Mucosa of rectum (tissue), 2 donors: ENCODE measurements around the gene POU3F3.

ENCODE experiments used
- H3K27ac ChIP-seq, 2 donors: one replicate each; pipeline ENCODE4 v1.7.0; 2013; ENCODE audit warnings: inconsistent platforms in 2 of 2, low read depth in 2 of 2, low read length in 2 of 2
- H3K27me3 ChIP-seq, 2 donors: one replicate each; pipeline ENCODE4 v1.7.0; 2013; ENCODE audit warnings: low read length in 2 of 2; ENCODE audit not compliant: control insufficient read depth in 2 of 2, insufficient read depth in 2 of 2
- H3K36me3 ChIP-seq, 2 donors: one replicate each; pipeline ENCODE4 v1.7.0; 2013; ENCODE audit warnings: low read length in 2 of 2; ENCODE audit not compliant: control insufficient read depth in 2 of 2, insufficient read depth in 2 of 2
- H3K4me1 ChIP-seq, 2 donors: one replicate each; pipeline ENCODE4 v1.7.0; 2013; ENCODE audit warnings: low read length in 2 of 2, mild to moderate bottlenecking in 1 of 2; ENCODE audit not compliant: control insufficient read depth in 2 of 2, insufficient read depth in 2 of 2
- H3K4me3 ChIP-seq, 2 donors: one replicate each; pipeline ENCODE4 v1.7.0; 2013; ENCODE audit warnings: low read length in 2 of 2
- H3K9ac ChIP-seq, 2 donors: one replicate each; pipeline ENCODE4 v1.7.0; 2013; ENCODE audit warnings: low read length in 2 of 2, low read depth in 1 of 2, mild to moderate bottlenecking in 1 of 2
- H3K9me3 ChIP-seq, 2 donors: one replicate each; pipeline ENCODE4 v1.7.0; 2013; ENCODE audit warnings: low read length in 2 of 2; ENCODE audit not compliant: control insufficient read depth in 2 of 2
- donor health status: healthy.
- donor health status: Normal muscosa, but diverticular disease.

Gene POU3F3

DNA sequence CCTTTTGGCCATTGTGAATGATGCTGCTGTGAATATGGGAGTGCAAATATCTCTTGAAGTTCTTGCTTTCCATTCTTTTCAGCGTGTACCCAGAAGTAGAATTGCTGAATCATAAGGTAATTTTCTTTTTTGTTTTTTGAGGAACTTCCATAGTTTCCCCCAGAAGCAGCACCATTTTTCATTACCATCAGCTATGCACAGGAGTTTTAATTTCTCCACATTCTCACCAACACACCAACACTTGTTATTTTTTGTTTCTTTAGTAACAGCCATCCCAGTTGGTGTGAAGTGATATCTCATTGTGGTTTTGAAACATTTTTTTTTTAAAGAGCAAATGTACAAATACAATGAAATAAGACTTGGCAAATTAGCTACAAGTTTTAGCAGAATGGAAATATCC, 21.3 kb downstream of the POU3F3 start:
- Histone ChIP-seq H3K27me3 (peaks cover 36 to 47% of the 10 kb centered on the region in 2 donors), H3K4me1 (peaks cover 3 to 4% of the 10 kb centered on the region in 2 donors), H3K9ac (no peak overlapping the region), H3K9me3 (no peaks in the 10 kb centered on the region), H3K4me3 (no peak overlapping the region), H3K36me3 (no peaks in the 10 kb centered on the region), H3K27ac (no peak overlapping the region)

GRCh38 chr2:104876606-104877570, 23.0 kb downstream of the POU3F3 start:
- Histone ChIP-seq H3K27me3 (peaks cover 22 to 37% of the 10 kb centered on the region in 2 donors), H3K27ac (no peak overlapping the region)

GRCh38 chr2:104878863-104879512, 25.1 kb downstream of the POU3F3 start:
- peaks cover 17 to 38% of the 10 kb centered on the region in 2 donors for H3K27me3 ChIP-seq
- no peak overlapping the region for H3K4me3 ChIP-seq
- H3K9ac ChIP-seq: no peak overlapping the region
- no peaks in the 10 kb centered on the region for H3K36me3 ChIP-seq
- no peak overlapping the region for H3K27ac ChIP-seq
- H3K9me3 ChIP-seq: no peaks in the 10 kb centered on the region
- H3K4me1 ChIP-seq: no peaks in the 10 kb centered on the region

More at GRCh38 chr2:104876606-104877570, 23.0 kb downstream of the POU3F3 start:
- H3K4me3 ChIP-seq: no peak overlapping the region
- H3K4me1 ChIP-seq: peaks cover 3 to 4% of the 10 kb centered on the region in 2 donors
- no peaks in the 10 kb centered on the region for H3K9me3 ChIP-seq
- no peaks in the 10 kb centered on the region for H3K36me3 ChIP-seq
- no peak overlapping the region for H3K9ac ChIP-seq

GRCh38 chr2:104880076-104880475, 26.2 kb downstream of the POU3F3 start:
- Histone ChIP-seq H3K9me3 (no peaks in the 10 kb centered on the region), H3K36me3 (no peaks in the 10 kb centered on the region), H3K9ac (no peak overlapping the region), H3K27ac (no peak overlapping the region), H3K4me1 (no peaks in the 10 kb centered on the region), H3K27me3 (peaks cover 18 to 37% of the 10 kb centered on the region in 2 donors), H3K4me3 (no peak overlapping the region)

DNA sequence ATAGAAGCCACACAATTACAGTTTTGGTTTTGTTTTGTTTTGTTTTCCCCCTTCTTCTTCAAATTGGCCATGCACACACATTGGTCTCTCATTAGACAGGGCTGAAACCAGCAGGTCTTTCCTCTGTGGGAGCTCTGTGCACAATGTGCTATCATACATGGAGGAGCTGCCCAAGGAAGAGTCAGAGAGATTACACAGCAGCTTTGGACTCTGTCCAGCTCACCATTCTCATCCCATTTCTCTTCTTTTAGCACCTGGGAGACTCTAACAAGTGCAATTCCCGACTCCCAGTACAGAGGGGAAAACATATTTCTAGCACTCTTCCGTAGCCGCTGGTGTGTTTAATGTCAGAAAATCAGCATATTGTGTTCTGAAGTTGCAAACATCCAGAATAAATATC, 29.4 kb downstream of the POU3F3 start:
- H3K36me3 ChIP-seq: no peaks in the 10 kb centered on the region
- H3K9ac ChIP-seq: no peak overlapping the region
- H3K27ac ChIP-seq: no peak overlapping the region
- H3K9me3 ChIP-seq: no peaks in the 10 kb centered on the region
- H3K27me3 ChIP-seq: peaks cover 18 to 30% of the 10 kb centered on the region in 2 donors
- peaks cover 0 to 1% of the 10 kb centered on the region in 2 donors for H3K4me1 ChIP-seq
- no peak overlapping the region for H3K4me3 ChIP-seq

DNA sequence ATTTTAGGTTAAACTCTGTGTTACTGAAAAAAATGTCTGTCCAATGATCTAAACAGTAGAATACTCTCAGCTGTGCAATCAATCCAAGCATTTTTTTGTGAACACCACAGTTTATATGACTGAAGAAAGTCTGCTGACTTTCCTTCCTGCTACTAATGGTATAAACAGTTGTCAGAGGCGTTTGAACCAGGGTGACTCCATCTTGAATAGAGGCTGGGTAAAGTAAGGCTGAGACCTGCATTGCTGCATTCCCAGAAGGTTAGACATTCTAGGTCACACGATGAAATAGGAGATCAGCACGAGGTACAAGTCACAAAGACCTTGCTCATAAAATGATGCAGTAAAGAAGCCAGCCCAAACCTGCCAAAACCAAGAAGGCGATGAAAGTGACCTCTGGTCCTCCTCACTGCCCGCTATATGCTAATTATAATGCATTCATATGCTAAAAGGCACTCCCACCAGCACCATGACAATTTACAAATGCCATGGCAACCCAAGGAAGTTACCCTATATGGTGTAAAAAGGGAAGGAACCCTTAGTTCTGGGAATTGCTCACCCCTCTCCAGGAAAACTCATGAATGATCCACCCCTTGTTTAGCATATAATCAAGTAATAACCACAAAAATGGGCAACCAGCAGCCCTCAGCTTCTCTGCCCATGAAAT, 31.3 kb downstream of the POU3F3 start:
- Histone ChIP-seq H3K27ac (no peak overlapping the region), H3K9ac (no peak overlapping the region), H3K4me3 (no peak overlapping the region), H3K27me3 (peaks cover 10 to 21% of the 10 kb centered on the region in 2 donors), H3K9me3 (no peaks in the 10 kb centered on the region), H3K36me3 (no peaks in the 10 kb centered on the region), H3K4me1 (peaks cover 10 to 18% of the 10 kb centered on the region in 2 donors)

DNA sequence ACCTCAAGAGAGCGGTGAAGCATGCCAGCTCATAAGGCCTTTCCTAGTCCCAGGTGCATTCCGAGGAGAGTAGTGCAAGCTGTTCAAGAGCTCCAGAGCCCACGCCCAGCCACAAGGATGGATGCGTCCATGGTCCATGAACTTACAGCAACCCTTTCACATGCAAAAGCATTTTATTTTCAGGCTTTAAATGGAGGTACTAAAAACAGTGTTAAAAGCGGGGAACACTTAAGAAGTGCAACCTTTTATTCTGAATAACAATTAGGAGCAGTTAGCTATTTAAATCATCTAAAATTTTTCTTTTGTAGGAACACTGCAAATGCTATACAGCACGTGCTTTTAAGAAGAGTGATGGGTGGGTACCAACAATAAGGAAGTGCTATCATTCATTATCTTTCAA, 33.8 kb downstream of the POU3F3 start:
- H3K27me3 ChIP-seq: peaks cover 9 to 12% of the 10 kb centered on the region in 2 donors

DNA sequence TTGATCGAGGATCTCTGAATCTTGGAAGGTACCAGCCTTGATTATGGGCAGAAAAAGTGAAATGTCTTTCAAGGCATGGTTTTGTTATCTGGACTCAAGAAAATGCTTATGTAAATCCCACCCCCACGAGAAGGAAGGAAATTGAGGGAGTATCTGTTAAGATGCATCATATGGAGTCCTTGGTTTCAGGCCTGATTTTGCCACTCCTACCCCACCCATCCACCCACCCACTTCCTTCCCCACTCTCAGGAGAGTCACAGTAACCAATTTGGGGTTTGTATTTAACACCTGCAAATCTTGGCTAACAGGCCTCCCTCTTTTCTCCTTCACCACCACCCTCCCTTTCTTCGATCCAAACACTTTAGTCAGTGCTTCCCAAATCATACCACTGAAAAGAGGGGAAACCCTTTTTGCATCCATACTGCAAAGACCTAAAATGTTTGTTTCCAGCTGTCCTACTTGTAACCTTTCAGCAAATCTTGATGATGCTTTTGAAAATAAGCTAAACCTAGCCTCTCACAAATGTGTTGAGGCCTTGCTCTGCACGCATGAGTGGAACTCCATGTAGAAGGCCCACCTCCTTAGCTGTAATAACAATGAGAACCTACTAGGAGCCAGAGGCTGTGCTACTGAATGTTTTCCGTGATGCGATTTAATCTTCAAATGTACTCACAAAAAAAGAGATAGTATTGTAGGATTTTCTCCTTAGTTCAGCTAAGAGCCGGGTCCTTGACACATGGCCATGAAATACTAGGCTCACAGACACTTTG, 34.8 kb downstream of the POU3F3 start:
- Histone ChIP-seq H3K36me3 (no peaks in the 10 kb centered on the region), H3K27me3 (peaks cover 5 to 8% of the 10 kb centered on the region in 2 donors), H3K4me3 (peak overlapping the region; percentile 40 to 45), H3K4me1 (peaks cover 10 to 26% of the 10 kb centered on the region in 2 donors), H3K9me3 (no peaks in the 10 kb centered on the region), H3K9ac (no peak overlapping the region), H3K27ac (peak overlapping the region; percentile 80 to 81)

More for the DNA sequence above, 33.8 kb downstream of the POU3F3 start:
- H3K9ac ChIP-seq: no peak overlapping the region
- H3K36me3 ChIP-seq: no peaks in the 10 kb centered on the region
- H3K9me3 ChIP-seq: no peaks in the 10 kb centered on the region
- peaks cover 10 to 26% of the 10 kb centered on the region in 2 donors for H3K4me1 ChIP-seq
- no peak overlapping the region for H3K4me3 ChIP-seq
- no peak overlapping the region for H3K27ac ChIP-seq

- peak overlapping the region; percentile 53 to 58 for H3K4me3 ChIP-seq
- no peaks in the 10 kb centered on the region for H3K36me3 ChIP-seq
- H3K9me3 ChIP-seq: no peaks in the 10 kb centered on the region
- peak overlapping the region; percentile 80 to 81 for H3K27ac ChIP-seq
- H3K4me1 ChIP-seq: peaks cover 10 to 26% of the 10 kb centered on the region in 2 donors
- H3K9ac ChIP-seq: no peak overlapping the region
- H3K27me3 ChIP-seq: peaks cover 0 to under 1% of the 10 kb centered on the region in 2 donors
Observed at GRCh38 chr2:104889291-104889959, 35.5 kb downstream of the POU3F3 start.
